Stimulated activated naive CD8-positive, alpha-beta T cell treated with anti-CD3 and anti-CD28 coated beads, Interleukin-15, amount 100 ng/mL, for 72 hours (primary cell): ENCODE measurements around the gene PRR3.
A peak's percentile ranks its signal among the peaks of the same experiment; 100 is the strongest.
"Not testable (repeated sequence)": the region's sequence is repeated elsewhere in the genome, so short reads cannot be mapped to it uniquely, and the experiment has no call there.

Experiments used
- ATAC-seq: fragments of 150-1000 bp; cut with Tn5 transposase; 2 replicates; pipeline ENCODE4 v1.10.0; 2021; ENCODE audit warnings: mild to moderate bottlenecking, moderate library complexity
- DNase-seq, 2 donors: peaks; one replicate each; pipeline ENCODE4 v3.0.0; 2021 to 2022
- H3K27ac Mint-ChIP-seq, 2 donors: one replicate each; pipeline ENCODE4 v1.8.0; 2022; ENCODE audit warnings: mild to moderate bottlenecking in 2 of 2, mixed read lengths in 2 of 2, moderate library complexity in 2 of 2
- H3K27me3 Mint-ChIP-seq: one replicate; pipeline ENCODE4 v1.8.0; 2022; ENCODE audit warnings: mixed read lengths
- H3K4me1 Mint-ChIP-seq: one replicate; pipeline ENCODE4 v1.8.0; 2022; ENCODE audit warnings: mild to moderate bottlenecking, mixed read lengths
- H3K4me3 Mint-ChIP-seq, 2 donors: one replicate each; pipeline ENCODE4 v1.8.0; 2022; ENCODE audit warnings: mild to moderate bottlenecking in 2 of 2, mixed read lengths in 2 of 2, moderate library complexity in 1 of 2
- H3K9me3 Mint-ChIP-seq, 2 donors: one replicate each; pipeline ENCODE4 v1.8.0; 2022; ENCODE audit warnings: mixed read lengths in 2 of 2

PRR3 gene

GRCh38 chr6:30556906-30557682 lies at the start of gene PRR3:
Gene PRR3 (plus strand): TSS chr6:30557295. CDS start chr6:30557345, 50 bp downstream.
- Mint-ChIP-seq H3K4me1 (peaks cover 69% of the 10 kb centered on the region), H3K27ac (peak within 1 kb of the TSS; percentile 98 to 99), H3K9me3 (no peaks in the 10 kb centered on the region), H3K27me3 (no peaks in the 10 kb centered on the region), H3K4me3 (peak within 1 kb of the TSS; percentile 89 to 95)
- DNase-seq (peak; percentile 92 to 93), ATAC-seq (peak; percentile 87)

- Mint-ChIP-seq H3K4me1 (peaks cover 51% of the 10 kb centered on the region), H3K4me3 (peak overlapping the region; percentile 52 to 54), H3K27me3 (no peaks in the 10 kb centered on the region), H3K27ac (peak overlapping the region; percentile 34 to 86), H3K9me3 (peaks cover 6 to 8% of the 10 kb centered on the region in 2 donors)
- ATAC-seq = peak; percentile 54
- DNase-seq = peak in 1 of 2 donors; percentile 7
Measured at GRCh38 chr6:30507849-30508827, 49.0 kb upstream of the PRR3 start.

GRCh38 chr6:30508890-30509736 lies 48.0 kb upstream of the PRR3 start:
- peak overlapping the region; percentile 47 to 64 for H3K4me3 Mint-ChIP-seq
- no peaks in the 10 kb centered on the region for H3K27me3 Mint-ChIP-seq
- ATAC-seq = peak; percentile 90
- H3K27ac Mint-ChIP-seq = peak overlapping the region; percentile 34 to 86
- H3K9me3 Mint-ChIP-seq = peaks cover 6 to 8% of the 10 kb centered on the region in 2 donors
- H3K4me1 Mint-ChIP-seq = peaks cover 54% of the 10 kb centered on the region
- peak in 1 of 2 donors; percentile 23 for DNase-seq

GRCh38 chr6:30510419-30511168 lies 46.5 kb upstream of the PRR3 start:
- Mint-ChIP-seq H3K27me3 (no peaks in the 10 kb centered on the region), H3K4me1 (peaks cover 69% of the 10 kb centered on the region), H3K27ac (peak overlapping the region; percentile 61 to 88), H3K9me3 (peaks cover 6 to 8% of the 10 kb centered on the region in 2 donors), H3K4me3 (peak overlapping the region; percentile 65 to 77)
- no peak for ATAC-seq
- DNase-seq = no peak

- ATAC-seq = no peak
- Mint-ChIP-seq H3K27me3 (no peaks in the 10 kb centered on the region), H3K9me3 (peaks cover 6 to 8% of the 10 kb centered on the region in 2 donors), H3K4me3 (peak overlapping the region; percentile 65 to 77), H3K4me1 (peaks cover 73% of the 10 kb centered on the region), H3K27ac (peak overlapping the region; percentile 88 to 93)
- no peak for DNase-seq
Measured at GRCh38 chr6:30511169-30511546, 45.9 kb upstream of the PRR3 start.

- no peak overlapping the region for H3K27ac Mint-ChIP-seq
- peaks cover 3 to 4% of the 10 kb centered on the region in 2 donors for H3K9me3 Mint-ChIP-seq
- no peak overlapping the region for H3K4me3 Mint-ChIP-seq
- H3K4me1 Mint-ChIP-seq = peaks cover 78% of the 10 kb centered on the region
- ATAC-seq (no peak), DNase-seq (no peak)
- H3K27me3 Mint-ChIP-seq = no peaks in the 10 kb centered on the region
Measured at GRCh38 chr6:30513451-30513850, 43.6 kb upstream of the PRR3 start.

- Mint-ChIP-seq H3K27me3 (no peaks in the 10 kb centered on the region), H3K4me1 (peaks cover 80% of the 10 kb centered on the region), H3K27ac (peak overlapping the region; percentile 96 to 98), H3K9me3 (peaks cover 12 to 13% of the 10 kb centered on the region in 2 donors), H3K4me3 (peak overlapping the region; percentile 90 to 91)
- ATAC-seq (no peak), DNase-seq (no peak)
Measured at GRCh38 chr6:30515106-30515505, 42.0 kb upstream of the PRR3 start.

GRCh38 chr6:30515944-30516753 lies 40.9 kb upstream of the PRR3 start:
- H3K27me3 Mint-ChIP-seq = no peaks in the 10 kb centered on the region
- DNase-seq (peak; percentile 84 to 94), ATAC-seq (peak; percentile 95)
- H3K9me3 Mint-ChIP-seq = peaks cover 14 to 20% of the 10 kb centered on the region in 2 donors
- peak overlapping the region; percentile 90 to 91 for H3K4me3 Mint-ChIP-seq
- H3K27ac Mint-ChIP-seq = peak overlapping the region; percentile 97 to 98
- H3K4me1 Mint-ChIP-seq = peaks cover 81% of the 10 kb centered on the region

GRCh38 chr6:30516754-30517076 lies 40.4 kb upstream of the PRR3 start:
- Mint-ChIP-seq H3K27ac (peak overlapping the region; percentile 97 to 98), H3K4me1 (peaks cover 80% of the 10 kb centered on the region), H3K9me3 (peaks cover 14 to 23% of the 10 kb centered on the region in 2 donors), H3K4me3 (peak overlapping the region; percentile 90 to 91)
- not testable (repeated sequence) for DNase-seq, ATAC-seq, H3K27me3 Mint-ChIP-seq

GRCh38 chr6:30517767-30518504 lies 39.2 kb upstream of the PRR3 start:
- H3K27me3 Mint-ChIP-seq, DNase-seq, ATAC-seq: not testable (repeated sequence)
- Mint-ChIP-seq H3K9me3 (peaks cover 23 to 35% of the 10 kb centered on the region in 2 donors), H3K4me1 (peaks cover 75% of the 10 kb centered on the region), H3K4me3 (peak overlapping the region; percentile 42 to 62), H3K27ac (peak overlapping the region; percentile 64 to 85)

GRCh38 chr6:30518505-30519145 lies 38.5 kb upstream of the PRR3 start:
- peak; percentile 62 to 69 for DNase-seq
- not testable (repeated sequence) for H3K27me3 Mint-ChIP-seq, ATAC-seq
- Mint-ChIP-seq H3K4me3 (peak overlapping the region; percentile 42 to 62), H3K4me1 (peaks cover 75% of the 10 kb centered on the region), H3K27ac (peak overlapping the region; percentile 64 to 73), H3K9me3 (peaks cover 28 to 42% of the 10 kb centered on the region in 2 donors)

GRCh38 chr6:30520522-30520921 lies 36.6 kb upstream of the PRR3 start:
- peaks cover 58% of the 10 kb centered on the region for H3K4me1 Mint-ChIP-seq
- H3K27ac Mint-ChIP-seq = no peak overlapping the region
- H3K27me3 Mint-ChIP-seq = no peaks in the 10 kb centered on the region
- no peak for ATAC-seq
- H3K4me3 Mint-ChIP-seq = no peak overlapping the region
- peaks cover 40 to 61% of the 10 kb centered on the region in 2 donors for H3K9me3 Mint-ChIP-seq
- no peak for DNase-seq

- not testable (repeated sequence) for H3K27ac Mint-ChIP-seq, ATAC-seq, H3K4me3 Mint-ChIP-seq, DNase-seq, H3K27me3 Mint-ChIP-seq
- H3K9me3 Mint-ChIP-seq = peaks cover 40 to 67% of the 10 kb centered on the region in 2 donors
- H3K4me1 Mint-ChIP-seq = peaks cover 53% of the 10 kb centered on the region
Measured at GRCh38 chr6:30521082-30521481, 36.0 kb upstream of the PRR3 start.
